ENCODE data around the gene HTN1.
"Not testable (repeated sequence)": the region's sequence is repeated elsewhere in the genome, so short reads cannot be mapped to it uniquely, and the experiment has no call there.

Gene HTN1

GRCh38 chr4:70050138-70050537 is at the start of gene HTN1:
Gene HTN1, plus strand, starts transcription at chr4:70050438. Its CDS starts 2,639 bp downstream, at chr4:70053077.
- not testable (repeated sequence) for DNase-seq

- DNase-seq: no peak
These were observed 49.5 kb upstream of the HTN1 start for GRCh38 chr4:70000711-70001110.

GRCh38 chr4:70002507-70002906 is 47.7 kb upstream of the HTN1 start:
- DNase-seq: no peak

GRCh38 chr4:70008771-70009170 is 41.5 kb upstream of the HTN1 start:
- no peak for DNase-seq

- not testable (repeated sequence) for DNase-seq
These were observed 31.2 kb upstream of the HTN1 start for GRCh38 chr4:70019006-70019405.

- DNase-seq: no peak
These were observed 27.0 kb upstream of the HTN1 start for GRCh38 chr4:70023218-70023617.

GRCh38 chr4:70027011-70027410 is 23.2 kb upstream of the HTN1 start:
- DNase-seq: no peak

GRCh38 chr4:70028159-70028558 is 22.1 kb upstream of the HTN1 start, which contains the start of gene HTN3:
Gene HTN3, plus strand, starts transcription at chr4:70028459. Its CDS starts 2,282 bp downstream, at chr4:70030741.
- not testable (repeated sequence) for DNase-seq

- DNase-seq: not testable (repeated sequence)
These were observed 12.7 kb upstream of the HTN1 start for GRCh38 chr4:70037559-70037958.

- DNase-seq: not testable (repeated sequence)
These were observed 10.3 kb upstream of the HTN1 start for GRCh38 chr4:70039928-70040327.

GRCh38 chr4:70041652-70042286 is 8.5 kb upstream of the HTN1 start:
- DNase-seq: no peak

GRCh38 chr4:70056534-70056933 is 6.3 kb downstream of the HTN1 start:
- DNase-seq: not testable (repeated sequence)

GRCh38 chr4:70057651-70058050 is 7.4 kb downstream of the HTN1 start:
- no peak for DNase-seq

- DNase-seq: no peak
These were observed 8.9 kb downstream of the HTN1 start for GRCh38 chr4:70059149-70059548.

- no peak for DNase-seq
These were observed 11.8 kb downstream of the HTN1 start for GRCh38 chr4:70062000-70062399.

GRCh38 chr4:70080205-70080604 is 30.0 kb downstream of the HTN1 start:
- DNase-seq: no peak

- no peak for DNase-seq
These were observed 49.0 kb downstream of the HTN1 start for GRCh38 chr4:70099206-70099605.

Data from NCI-H1694 (cell line).